K562 (cell line): Measurements from ENCODE around the gene GNG7. TPM values are rescaled to one million over a fixed set of nuclear protein-coding genes. Genes with fewer than 3 reads are reported as not detected.

Experiments used
- HDAC1 ChIP-seq, 2 experiments: fragments of 450-650 bp; IDR thresholded peaks; 2 replicates each; pipeline ENCODE4 v1.6.1; 2016 to 2017; ENCODE audit warnings: inconsistent platforms in 1 of 2, mild to moderate bottlenecking in 1 of 2, moderate library complexity in 1 of 2
- MECOM ChIP-seq: fragments of 250-450 bp; sonication (Bioruptor Pico); IDR thresholded peaks from 2 replicates; pipeline ENCODE4 v1.8.0; 2022; ENCODE audit warnings: inconsistent platforms
- MYC ChIP-seq, 2 experiments: fragments of 250-450 bp in 1 of 2; sonication (Bioruptor Pico) in 1 of 2; IDR thresholded peaks; 2 replicates each; pipeline versions ENCODE4 v1.5.1 to v1.6.1; 2012 to 2021; ENCODE audit warnings: low read depth in 2 of 2, borderline replicate concordance in 1 of 2, improper control_type of control experiment in 1 of 2, low read length in 1 of 2, mild to moderate bottlenecking in 1 of 2, moderate library complexity in 1 of 2
- PCBP1 ChIP-seq: fragments of 200-400 bp; formaldehyde crosslinking; IDR thresholded peaks from 2 replicates; pipeline ENCODE4 v1.6.1; 2018; ENCODE audit warnings: mild to moderate bottlenecking, low read depth, low read length; ENCODE audit not compliant: poor library complexity, severe bottlenecking
- SMC3 ChIP-seq: conservative IDR thresholded peaks from 2 replicates; pipeline ENCODE4 v1.6.1; 2011; ENCODE audit warnings: low read depth, low read length, improper control_type of control experiment; ENCODE audit not compliant: insufficient read depth
- ZEB2 ChIP-seq: fragments of 450-650 bp; IDR thresholded peaks from 2 replicates; pipeline ENCODE4 v1.6.1; 2016
- polyA plus RNA-seq, 8 experiments: library from polyadenylated mRNA; depleted of rRNA in 4 of 8; stranded (reverse) in 5 of 8; unstranded in 3 of 8; fragments of >200 nt; fragmentation: Nextera tagmentation in 2 of 8; fragmentation: Illumina TruSeq in 1 of 8; extraction: Ambion mirVana in 2 of 8; extraction: Trizol in 1 of 8; gene quantifications; 2 replicates each; pipeline versions ENCODE4 v1.2.1 to v1.2.3, GENCODE V29; 2011 to 2014; ENCODE audit warnings: inconsistent platforms in 1 of 8, missing spikeins in 1 of 8
- total RNA-seq, 7 experiments: library from RNA; depleted of rRNA in 6 of 7; stranded (reverse); fragments of >200 nt in 6 of 7; fragmentation: Illumina TruSeq in 2 of 7; extraction: Trizol in 2 of 7; gene quantifications; 2 replicates each; pipeline versions ENCODE4 v1.2.1 to v1.2.3, GENCODE V29; 2011 to 2021; ENCODE audit warnings: low replicate concordance in 1 of 7
- TF ChIP-seq, protein P1 (sequence below), 2 experiments: fragments of 450-650 bp; formaldehyde crosslinking in 1 of 2; IDR thresholded peaks; 2 replicates each; pipeline versions ENCODE4 v1.4.0 to v1.6.1; 2014 to 2020; ENCODE audit warnings: mild to moderate bottlenecking in 2 of 2, borderline replicate concordance in 1 of 2, low read depth in 1 of 2
- TF ChIP-seq, protein P2 (sequence below): fragments of 250-450 bp; sonication (Bioruptor Pico); IDR thresholded peaks from 2 replicates; pipeline ENCODE4 v1.8.0; 2021; ENCODE audit warnings: moderate library complexity, mild to moderate bottlenecking, inconsistent platforms

GNG7 gene
- total and polyA plus RNA-seq, 9 of the 15 experiments (the other 6 are each of a cell fraction or from before 2014, with no cell fraction given) = 0.01 to 0.20 (median 0.06) TPM; not detected in 1

- TF ChIP-seq, protein P1, sequence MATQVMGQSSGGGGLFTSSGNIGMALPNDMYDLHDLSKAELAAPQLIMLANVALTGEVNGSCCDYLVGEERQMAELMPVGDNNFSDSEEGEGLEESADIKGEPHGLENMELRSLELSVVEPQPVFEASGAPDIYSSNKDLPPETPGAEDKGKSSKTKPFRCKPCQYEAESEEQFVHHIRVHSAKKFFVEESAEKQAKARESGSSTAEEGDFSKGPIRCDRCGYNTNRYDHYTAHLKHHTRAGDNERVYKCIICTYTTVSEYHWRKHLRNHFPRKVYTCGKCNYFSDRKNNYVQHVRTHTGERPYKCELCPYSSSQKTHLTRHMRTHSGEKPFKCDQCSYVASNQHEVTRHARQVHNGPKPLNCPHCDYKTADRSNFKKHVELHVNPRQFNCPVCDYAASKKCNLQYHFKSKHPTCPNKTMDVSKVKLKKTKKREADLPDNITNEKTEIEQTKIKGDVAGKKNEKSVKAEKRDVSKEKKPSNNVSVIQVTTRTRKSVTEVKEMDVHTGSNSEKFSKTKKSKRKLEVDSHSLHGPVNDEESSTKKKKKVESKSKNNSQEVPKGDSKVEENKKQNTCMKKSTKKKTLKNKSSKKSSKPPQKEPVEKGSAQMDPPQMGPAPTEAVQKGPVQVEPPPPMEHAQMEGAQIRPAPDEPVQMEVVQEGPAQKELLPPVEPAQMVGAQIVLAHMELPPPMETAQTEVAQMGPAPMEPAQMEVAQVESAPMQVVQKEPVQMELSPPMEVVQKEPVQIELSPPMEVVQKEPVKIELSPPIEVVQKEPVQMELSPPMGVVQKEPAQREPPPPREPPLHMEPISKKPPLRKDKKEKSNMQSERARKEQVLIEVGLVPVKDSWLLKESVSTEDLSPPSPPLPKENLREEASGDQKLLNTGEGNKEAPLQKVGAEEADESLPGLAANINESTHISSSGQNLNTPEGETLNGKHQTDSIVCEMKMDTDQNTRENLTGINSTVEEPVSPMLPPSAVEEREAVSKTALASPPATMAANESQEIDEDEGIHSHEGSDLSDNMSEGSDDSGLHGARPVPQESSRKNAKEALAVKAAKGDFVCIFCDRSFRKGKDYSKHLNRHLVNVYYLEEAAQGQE (IDR thresholded peaks at IDR 0.05; ENCODE audit: borderline replicate concordance) = peak; percentile 34
- TF ChIP-seq, protein P1 (CRISPR knock-in tag; IDR thresholded peaks at IDR 0.05; ENCODE audit: low read depth) = no peak
- TF ChIP-seq ZEB2 (peak; percentile 89), MECOM (CRISPR knock-in tag) (no peak), MYC (IDR thresholded peaks at IDR 0.05; ENCODE audit: low read depth, low read length) (0 out of 2 replicates have a peak, but pooled peaks have one; percentile 25), MYC (CRISPR knock-in tag; IDR thresholded peaks at IDR 0.05; ENCODE audit: borderline replicate concordance, low read depth) (no peak), PCBP1 (peak; percentile 51), SMC3 (peak; percentile 78), HDAC1 (IDR thresholded peaks at IDR 0.05) (0 out of 4 replicates have a peak, but pooled peaks of 1 of the 2 experiments have one; percentile 35)
- TF ChIP-seq, protein P2, sequence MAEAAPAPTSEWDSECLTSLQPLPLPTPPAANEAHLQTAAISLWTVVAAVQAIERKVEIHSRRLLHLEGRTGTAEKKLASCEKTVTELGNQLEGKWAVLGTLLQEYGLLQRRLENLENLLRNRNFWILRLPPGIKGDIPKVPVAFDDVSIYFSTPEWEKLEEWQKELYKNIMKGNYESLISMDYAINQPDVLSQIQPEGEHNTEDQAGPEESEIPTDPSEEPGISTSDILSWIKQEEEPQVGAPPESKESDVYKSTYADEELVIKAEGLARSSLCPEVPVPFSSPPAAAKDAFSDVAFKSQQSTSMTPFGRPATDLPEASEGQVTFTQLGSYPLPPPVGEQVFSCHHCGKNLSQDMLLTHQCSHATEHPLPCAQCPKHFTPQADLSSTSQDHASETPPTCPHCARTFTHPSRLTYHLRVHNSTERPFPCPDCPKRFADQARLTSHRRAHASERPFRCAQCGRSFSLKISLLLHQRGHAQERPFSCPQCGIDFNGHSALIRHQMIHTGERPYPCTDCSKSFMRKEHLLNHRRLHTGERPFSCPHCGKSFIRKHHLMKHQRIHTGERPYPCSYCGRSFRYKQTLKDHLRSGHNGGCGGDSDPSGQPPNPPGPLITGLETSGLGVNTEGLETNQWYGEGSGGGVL = no peak
Observed at GRCh38 chr19:2636897-2637683, 65.4 kb downstream of the GNG7 start (continued).
